Neural cell (in vitro differentiated cells): ENCODE results near the gene LRRC8B. TPM values are rescaled to one million over a fixed set of nuclear protein-coding genes. Genes with fewer than 3 reads are reported as not detected.

ENCODE experiments used
- H2AFZ ChIP-seq: fragments of 200-600, 300-800 bp; sonication (generic), shearing (Covaris generic); 2 replicates; pipeline ENCODE4 v1.6.0; 2014; ENCODE audit warnings: low read depth, mild to moderate bottlenecking, antibody characterized with exemption, low read length, moderate library complexity
- H3F3A ChIP-seq: fragments of 200-600 bp; shearing (Covaris generic); 2 replicates; pipeline ENCODE4 v1.6.1; 2016; ENCODE audit warnings: mild to moderate bottlenecking, moderate library complexity, mixed read lengths, antibody characterized with exemption, low read length; ENCODE audit not compliant: insufficient read depth, poor library complexity, severe bottlenecking
- H3K27ac ChIP-seq: fragments of 200-600, 300-800 bp; sonication (generic), shearing (Covaris generic); 2 replicates; pipeline ENCODE4 v1.5.1; 2014; ENCODE audit warnings: mild to moderate bottlenecking, low read length, moderate library complexity
- H3K27me3 ChIP-seq: fragments of 300-800, 200-600 bp; sonication (generic), shearing (Covaris generic); 2 replicates; pipeline ENCODE4 v1.6.0; 2014; ENCODE audit warnings: mild to moderate bottlenecking, low read depth, low read length, moderate library complexity; ENCODE audit not compliant: insufficient read depth
- H3K36me3 ChIP-seq: fragments of 300-800, 200-600 bp; sonication (generic), shearing (Covaris generic); 2 replicates; pipeline ENCODE4 v1.5.1; 2014; ENCODE audit warnings: mild to moderate bottlenecking, antibody characterized with exemption, low read length, moderate library complexity; ENCODE audit not compliant: insufficient read depth
- H3K4me2 ChIP-seq: fragments of 300-800, 200-600 bp; sonication (generic), shearing (Covaris generic); 2 replicates; pipeline ENCODE4 v1.6.0; 2014; ENCODE audit warnings: mild to moderate bottlenecking, low read length
- H3K4me3 ChIP-seq: fragments of 300-800, 200-600 bp; sonication (generic), shearing (Covaris generic); 2 replicates; pipeline ENCODE4 v1.5.1; 2014; ENCODE audit warnings: mild to moderate bottlenecking, low read length, moderate library complexity
- H3K79me2 ChIP-seq: fragments of 200-600 bp; shearing (Covaris generic); replicated peaks from 2 replicates; pipeline ENCODE4 v1.6.0; 2014; ENCODE audit warnings: mild to moderate bottlenecking, low read length, moderate library complexity; ENCODE audit not compliant: insufficient read depth
- H3K9ac ChIP-seq: fragments of 300-800, 200-600 bp; sonication (generic), shearing (Covaris generic); 2 replicates; pipeline ENCODE4 v1.6.1; 2016; ENCODE audit warnings: mild to moderate bottlenecking, low read length, mixed read lengths
- H3K9me2 ChIP-seq: fragments of 200-600 bp; shearing (Covaris generic); 2 replicates; pipeline ENCODE4 v1.6.1; 2016; ENCODE audit warnings: mild to moderate bottlenecking, low read length, mixed read lengths; ENCODE audit not compliant: insufficient read depth
- H3K9me3 ChIP-seq: fragments of 200-600, 300-800 bp; sonication (generic), shearing (Covaris generic); 2 replicates; pipeline ENCODE4 v1.6.1; 2016; ENCODE audit warnings: mild to moderate bottlenecking, mixed run types, low read length, moderate library complexity, mixed read lengths
- H4K20me1 ChIP-seq: fragments of 200-600 bp; shearing (Covaris generic); 2 replicates; pipeline ENCODE4 v1.6.1; 2016; ENCODE audit warnings: mild to moderate bottlenecking, mixed run types; ENCODE audit not compliant: insufficient read depth
- CTCF ChIP-seq: fragments of 450-650 bp; IDR thresholded peaks from 2 replicates; pipeline ENCODE4 v1.5.1; 2014; ENCODE audit warnings: antibody characterized with exemption, mild to moderate bottlenecking, moderate library complexity; ENCODE audit not compliant: poor library complexity, severe bottlenecking
- EP300 ChIP-seq: fragments of 450-650 bp; conservative IDR thresholded peaks from 2 replicates; pipeline ENCODE4 v1.6.1; 2014; ENCODE audit warnings: antibody characterized with exemption, mild to moderate bottlenecking, moderate library complexity; ENCODE audit not compliant: poor library complexity, severe bottlenecking
- EZH2 ChIP-seq: fragments of 200-600, 300-800 bp; shearing (Covaris generic), sonication (generic); IDR thresholded peaks from 2 replicates; pipeline ENCODE4 v1.6.1; 2014; ENCODE audit warnings: antibody characterized with exemption, low read length, borderline replicate concordance, mild to moderate bottlenecking; ENCODE audit not compliant: insufficient read depth, poor library complexity, severe bottlenecking
- MXI1 ChIP-seq: fragments of 450-650 bp; conservative IDR thresholded peaks from 2 replicates; pipeline ENCODE4 v1.6.1; 2014; ENCODE audit warnings: antibody characterized with exemption, mild to moderate bottlenecking; ENCODE audit not compliant: poor library complexity, severe bottlenecking
- POLR2AphosphoS5 ChIP-seq: IDR thresholded peaks from 2 replicates; pipeline ENCODE4 v1.6.1; 2012
- RAD21 ChIP-seq: fragments of 450-650 bp; conservative IDR thresholded peaks from 2 replicates; pipeline ENCODE4 v1.6.1; 2014; ENCODE audit warnings: antibody characterized with exemption, mild to moderate bottlenecking, moderate library complexity
- REST ChIP-seq: IDR thresholded peaks from 2 replicates; pipeline ENCODE4 v1.6.1; 2012; ENCODE audit warnings: borderline replicate concordance
- SMC3 ChIP-seq: fragments of 450-650 bp; conservative IDR thresholded peaks from 2 replicates; pipeline ENCODE4 v1.6.1; 2014; ENCODE audit warnings: antibody characterized with exemption, mild to moderate bottlenecking, moderate library complexity; ENCODE audit not compliant: poor library complexity
- TAF1 ChIP-seq: IDR thresholded peaks from 2 replicates; pipeline ENCODE4 v1.6.1; 2012; ENCODE audit warnings: low read depth
- polyA plus RNA-seq: library from polyadenylated mRNA; depleted of rRNA; stranded (reverse); fragments of >200 nt; gene quantifications from 2 replicates; pipeline ENCODE4 v1.2.3, GENCODE V29; 2014

LRRC8B gene
- polyA plus RNA-seq, 1 donor from 2014 or later = 15.9 TPM

- Histone ChIP-seq H4K20me1 (no peaks in the 10 kb centered on the region), H3K27ac (no peak overlapping the region)
These were observed 4.6 kb downstream of the LRRC8B start for GRCh38 chr1:89529196-89529595.

GRCh38 chr1:89530444-89531089 is 5.9 kb downstream of the LRRC8B start:
- H2AFZ ChIP-seq = no peak overlapping the region
- H3K4me2 ChIP-seq = no peak overlapping the region
- H3K9ac ChIP-seq = no peak overlapping the region
- TF ChIP-seq CTCF (no peak), EZH2 (no peak), TAF1 (no peak), EP300 (no peak), RAD21 (no peak), POLR2AphosphoS5 (no peak), SMC3 (no peak)
- H3K9me2 ChIP-seq = no peaks in the 10 kb centered on the region
- no peaks in the 10 kb centered on the region for H3K27me3 ChIP-seq
- no peak overlapping the region for H3K4me3 ChIP-seq
- no peaks in the 10 kb centered on the region for H4K20me1 ChIP-seq
- H3K36me3 ChIP-seq = peaks cover 12% of the 10 kb centered on the region
- H3K79me2 ChIP-seq = peaks cover 13% of the 10 kb centered on the region
- no peak overlapping the region for H3K27ac ChIP-seq
- no peaks in the 10 kb centered on the region for H3K9me3 ChIP-seq
- H3F3A ChIP-seq = no peaks in the 10 kb centered on the region

More at GRCh38 chr1:89529196-89529595, 4.6 kb downstream of the LRRC8B start:
- Histone ChIP-seq H3K4me3 (no peak overlapping the region), H3K27me3 (no peaks in the 10 kb centered on the region), H3F3A (no peaks in the 10 kb centered on the region), H3K9ac (no peak overlapping the region), H3K9me3 (no peaks in the 10 kb centered on the region), H3K4me2 (no peak overlapping the region), H3K79me2 (peaks cover 16% of the 10 kb centered on the region), H3K36me3 (peaks cover 12% of the 10 kb centered on the region), H2AFZ (no peak overlapping the region), H3K9me2 (no peaks in the 10 kb centered on the region)
- TF ChIP-seq MXI1 (no peak), REST (no peak), EZH2 (no peak), CTCF (no peak), SMC3 (no peak), EP300 (no peak), POLR2AphosphoS5 (no peak), TAF1 (no peak), RAD21 (no peak)
